ACC112 (cell line): Measurements from ENCODE around the gene HSD17B1.
A peak's percentile ranks its signal among the peaks of the same experiment; 100 is the strongest.

Experiments used
- H2AFZ ChIP-seq: fragments of 200-600 bp; sonication (generic); one replicate; pipeline ENCODE4 v1.6.0; 2017; ENCODE audit warnings: antibody characterized with exemption, low read length; ENCODE audit not compliant: unreplicated experiment
- H3K27ac ChIP-seq: fragments of 200-600 bp; sonication (generic); 2 replicates; pipeline ENCODE4 v1.5.1; 2014; ENCODE audit warnings: low read depth, mild to moderate bottlenecking, antibody characterized with exemption, low read length, moderate library complexity
- H3K27me3 ChIP-seq: fragments of 200-600 bp; sonication (generic); 2 replicates; pipeline ENCODE4 v1.6.1; 2014; ENCODE audit warnings: mild to moderate bottlenecking, antibody characterized with exemption, low read length, moderate library complexity, mixed read lengths; ENCODE audit not compliant: insufficient read depth
- H3K36me3 ChIP-seq: fragments of 200-600 bp; sonication (generic); 2 replicates; pipeline ENCODE4 v1.6.1; 2016; ENCODE audit warnings: mild to moderate bottlenecking, antibody characterized with exemption, low read length, moderate library complexity, mixed read lengths; ENCODE audit not compliant: insufficient read depth
- H3K4me1 ChIP-seq: fragments of 200-600 bp; sonication (generic); one replicate; pipeline ENCODE4 v1.6.1; 2016; ENCODE audit warnings: low read length, mixed read lengths; ENCODE audit not compliant: insufficient read depth, unreplicated experiment, control insufficient read depth
- H3K4me3 ChIP-seq: fragments of 200-600 bp; sonication (generic); 2 replicates; pipeline ENCODE4 v1.5.1; 2014; ENCODE audit warnings: mild to moderate bottlenecking, low read depth, low read length
- H3K79me2 ChIP-seq: fragments of 200-600 bp; sonication (generic); one replicate; pipeline ENCODE4 v1.6.0; 2016; ENCODE audit warnings: low read length; ENCODE audit not compliant: control insufficient read depth, unreplicated experiment, insufficient read depth

Gene HSD17B1

GRCh38 chr17:42566883-42567573 is 14.3 kb downstream of the HSD17B1 start, which contains the start of gene MLX:
Gene MLX (plus strand): TSS chr17:42567100. CDS start chr17:42567125, 25 bp downstream.
- H3K79me2 ChIP-seq: peaks cover 52% of the 10 kb centered on the region
- H3K27ac ChIP-seq: peak within 1 kb of the TSS; percentile 43
- H3K4me1 ChIP-seq: peaks cover 24% of the 10 kb centered on the region
- peaks cover 21% of the 10 kb centered on the region for H3K36me3 ChIP-seq
- no peak within 1 kb of the TSS for H2AFZ ChIP-seq
- peak within 1 kb of the TSS; percentile 98 for H3K4me3 ChIP-seq
- no peaks in the 10 kb centered on the region for H3K27me3 ChIP-seq

- H3K27ac ChIP-seq: no peak overlapping the region
- H3K27me3 ChIP-seq: no peaks in the 10 kb centered on the region
- peak overlapping the region; percentile 34 for H3K4me3 ChIP-seq
- H3K4me1 ChIP-seq: peaks cover 21% of the 10 kb centered on the region
- no peak overlapping the region for H2AFZ ChIP-seq
- peaks cover 48% of the 10 kb centered on the region for H3K79me2 ChIP-seq
- H3K36me3 ChIP-seq: peaks cover 33% of the 10 kb centered on the region
These were observed 15.8 kb downstream of the HSD17B1 start for GRCh38 chr17:42568341-42569111.

DNA sequence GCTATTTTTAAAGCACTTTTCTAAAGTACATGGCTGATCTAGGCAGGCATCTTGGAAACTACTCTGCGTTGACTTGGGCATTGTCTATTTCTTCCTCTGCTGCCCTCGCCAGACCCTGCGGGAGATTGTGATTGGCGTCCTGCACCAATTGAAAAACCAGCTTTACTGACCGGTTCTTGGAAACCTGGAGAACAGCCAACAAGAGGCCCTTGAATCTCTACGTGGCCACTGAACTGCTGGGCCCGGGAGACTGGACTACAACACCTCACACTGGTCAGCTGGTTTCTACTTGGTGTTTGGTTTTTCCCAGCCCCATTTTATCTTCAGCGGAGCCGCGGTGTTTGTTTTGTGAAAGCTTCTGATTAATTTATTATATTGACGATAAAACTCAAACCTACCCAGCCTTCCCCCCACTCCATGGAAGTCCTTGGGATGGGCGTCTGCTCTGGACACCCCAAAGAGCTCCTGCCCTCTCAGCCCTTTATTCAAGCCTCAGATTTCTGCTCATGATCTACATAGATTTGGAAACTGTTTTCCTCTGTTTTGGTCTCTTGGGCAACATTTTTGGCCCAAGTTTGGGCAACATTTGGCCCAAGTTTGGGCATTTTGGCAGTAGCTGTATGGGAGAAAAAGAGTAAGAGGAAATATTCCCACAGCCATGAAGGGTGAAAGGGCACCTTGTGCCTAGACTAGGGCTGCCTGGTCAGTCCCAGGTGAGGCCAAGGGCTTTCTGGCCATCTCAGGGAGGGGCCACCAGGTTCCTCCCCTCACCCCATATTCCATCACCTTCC is 18.9 kb downstream of the HSD17B1 start:
- peaks cover 48% of the 10 kb centered on the region for H3K36me3 ChIP-seq
- H3K79me2 ChIP-seq: peaks cover 62% of the 10 kb centered on the region
- H3K27me3 ChIP-seq: no peaks in the 10 kb centered on the region
- H3K27ac ChIP-seq: peak overlapping the region; percentile 12; the same call in 1 of the 2 replicates
- no peak overlapping the region for H2AFZ ChIP-seq
- H3K4me1 ChIP-seq: peaks cover 22% of the 10 kb centered on the region
- H3K4me3 ChIP-seq: no peak overlapping the region

DNA sequence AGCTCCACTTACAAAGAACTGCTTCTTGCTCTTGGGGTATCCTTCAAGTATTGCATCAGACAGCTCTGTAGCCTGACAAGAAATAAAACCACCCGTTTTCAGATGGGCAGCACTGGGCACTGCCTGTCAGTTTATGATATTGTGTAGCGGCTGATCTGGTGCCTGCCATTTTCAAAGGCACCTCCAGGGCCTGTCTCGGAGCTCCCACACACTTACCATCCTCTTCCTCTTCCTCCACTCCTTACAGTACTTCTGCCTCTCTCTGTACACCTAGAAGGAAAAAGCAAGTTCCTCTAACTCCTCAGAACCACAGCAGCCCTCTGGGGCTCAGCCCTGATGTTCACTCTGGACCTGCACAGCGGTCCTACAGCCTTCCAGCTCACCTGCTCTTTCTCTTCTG is 20.4 kb downstream of the HSD17B1 start:
- Histone ChIP-seq H3K79me2 (peaks cover 60% of the 10 kb centered on the region), H3K4me1 (peaks cover 21% of the 10 kb centered on the region), H3K4me3 (no peak overlapping the region), H3K27me3 (no peaks in the 10 kb centered on the region), H3K27ac (peak overlapping the region; percentile 37; the same call in 1 of the 2 replicates), H3K36me3 (peaks cover 48% of the 10 kb centered on the region), H2AFZ (no peak overlapping the region)

DNA sequence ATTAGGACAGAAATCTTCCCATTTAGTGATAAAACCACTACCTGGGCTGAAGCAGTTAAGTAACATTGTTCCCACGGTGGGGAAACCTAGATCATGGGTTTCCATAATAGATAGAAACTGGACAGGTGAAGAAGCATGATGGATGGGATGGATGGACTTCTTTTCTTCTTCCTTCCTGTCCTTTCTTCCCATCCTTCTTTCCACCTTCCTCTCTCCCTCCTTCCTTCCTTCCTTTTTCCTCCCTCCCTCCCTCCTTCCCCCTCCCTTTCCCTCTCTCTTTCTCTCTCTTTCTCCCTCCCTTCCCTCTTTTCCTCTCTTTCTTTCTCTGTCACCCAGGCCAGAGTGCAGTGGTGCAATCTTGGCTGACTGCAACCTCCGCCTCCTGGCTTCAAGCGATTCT is 21.7 kb downstream of the HSD17B1 start:
- Histone ChIP-seq H3K27me3 (no peaks in the 10 kb centered on the region), H3K4me3 (no peak overlapping the region), H3K4me1 (peaks cover 24% of the 10 kb centered on the region), H3K27ac (no peak overlapping the region), H3K79me2 (peaks cover 47% of the 10 kb centered on the region), H2AFZ (no peak overlapping the region), H3K36me3 (peaks cover 41% of the 10 kb centered on the region)

GRCh38 chr17:42577140-42577531 is 24.4 kb downstream of the HSD17B1 start:
- Histone ChIP-seq H3K27me3 (no peaks in the 10 kb centered on the region), H3K79me2 (peaks cover 42% of the 10 kb centered on the region), H3K36me3 (peaks cover 25% of the 10 kb centered on the region), H3K4me3 (peak overlapping the region; percentile 94), H2AFZ (no peak overlapping the region), H3K27ac (peak overlapping the region; percentile 74), H3K4me1 (peaks cover 18% of the 10 kb centered on the region)

- peak within 1 kb of the TSS; percentile 94 for H3K4me3 ChIP-seq
- H3K27me3 ChIP-seq: no peaks in the 10 kb centered on the region
- no peak within 1 kb of the TSS for H2AFZ ChIP-seq
- peaks cover 18% of the 10 kb centered on the region for H3K4me1 ChIP-seq
- H3K36me3 ChIP-seq: peaks cover 22% of the 10 kb centered on the region
- H3K79me2 ChIP-seq: peaks cover 39% of the 10 kb centered on the region
- H3K27ac ChIP-seq: peak within 1 kb of the TSS; percentile 74
These were observed 25.0 kb downstream of the HSD17B1 start, which contains the start of gene PSMC3IP for GRCh38 chr17:42577532-42578281. Gene PSMC3IP (minus strand): TSS chr17:42577729. CDS start chr17:42577686, 43 bp downstream.

DNA sequence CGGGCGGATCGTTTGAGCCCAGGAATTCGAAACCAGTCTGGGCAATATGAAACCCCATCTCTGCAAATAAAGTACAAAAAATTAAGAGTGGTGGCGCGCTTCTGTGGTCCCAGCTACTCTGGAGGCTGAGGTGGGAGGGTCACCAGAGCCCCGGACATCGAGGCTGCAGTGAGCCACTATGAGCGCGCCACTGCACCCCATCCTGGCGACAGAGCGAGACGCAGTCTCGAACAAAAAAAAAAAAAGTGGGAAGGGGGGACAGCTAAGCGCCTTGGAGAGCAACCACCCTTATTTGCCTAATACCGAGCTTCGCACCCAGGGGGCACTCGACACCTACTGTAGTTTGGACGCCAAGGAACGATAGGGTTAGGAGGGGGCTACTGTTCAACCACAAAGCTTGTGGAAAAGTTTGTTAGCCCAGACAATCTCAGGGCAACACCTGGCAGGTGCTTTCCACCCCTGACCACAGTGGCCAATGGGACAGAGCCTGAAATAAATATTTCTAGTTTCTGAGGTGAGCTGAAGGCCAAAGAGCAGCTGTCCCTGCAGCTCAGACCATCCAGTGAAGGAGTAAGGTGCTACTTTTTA is 25.7 kb downstream of the HSD17B1 start:
- H3K27me3 ChIP-seq: no peaks in the 10 kb centered on the region
- H2AFZ ChIP-seq: no peak overlapping the region
- peak overlapping the region; percentile 74 for H3K27ac ChIP-seq
- H3K79me2 ChIP-seq: peaks cover 33% of the 10 kb centered on the region
- H3K4me1 ChIP-seq: peaks cover 14% of the 10 kb centered on the region
- H3K4me3 ChIP-seq: peak overlapping the region; percentile 94
- peaks cover 18% of the 10 kb centered on the region for H3K36me3 ChIP-seq

DNA sequence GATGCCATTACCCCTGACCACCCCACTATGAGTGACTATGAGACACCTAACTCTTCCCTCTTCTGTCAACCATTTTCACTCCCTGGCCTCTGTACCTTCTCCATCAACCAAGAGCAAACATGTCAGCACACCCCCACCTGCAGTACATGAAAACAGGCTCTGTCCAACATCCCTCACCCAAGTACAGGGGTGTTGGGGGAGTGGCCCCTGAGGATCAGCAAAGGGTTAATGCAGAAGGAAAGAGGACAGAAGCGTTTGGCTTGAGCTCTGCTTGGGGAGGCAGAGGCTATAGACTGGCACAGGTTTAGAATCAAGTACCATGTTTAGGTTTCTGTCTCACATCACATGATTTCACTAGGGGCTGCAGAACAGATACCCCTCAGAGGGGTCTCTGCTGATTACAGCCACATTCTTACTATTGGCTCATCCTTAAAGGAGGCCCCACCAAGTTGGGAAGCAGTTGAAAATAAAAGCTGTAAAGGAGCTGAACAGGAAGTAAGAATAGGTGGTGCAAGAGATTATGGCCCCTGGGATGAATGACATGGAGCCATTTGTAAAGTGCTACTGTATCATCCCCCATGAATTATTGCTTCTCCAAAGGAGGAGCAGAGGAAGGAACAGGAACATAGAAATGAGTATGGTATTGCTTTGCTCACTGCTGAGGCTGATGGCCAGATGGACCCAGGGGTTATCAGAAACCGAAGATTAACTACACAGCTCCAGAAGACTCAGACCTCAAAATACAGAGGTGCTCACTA is 27.2 kb downstream of the HSD17B1 start:
- Histone ChIP-seq H2AFZ (no peak overlapping the region), H3K79me2 (peaks cover 20% of the 10 kb centered on the region), H3K4me1 (peaks cover 14% of the 10 kb centered on the region), H3K27me3 (no peaks in the 10 kb centered on the region), H3K4me3 (no peak overlapping the region), H3K36me3 (peaks cover 9% of the 10 kb centered on the region; the same call in 1 of the 2 replicates), H3K27ac (no peak overlapping the region)
